GM18511 (cell line): ENCODE data around the gene ANTXR1.

Experiments used
- ATAC-seq: cut with Tn5 transposase; IDR thresholded peaks from one replicate; pipeline ENCODE4 v1.9.1; 2021; ENCODE audit warnings: mild to moderate bottlenecking, moderate library complexity; ENCODE audit not compliant: unreplicated experiment

The ANTXR1 gene

DNA sequence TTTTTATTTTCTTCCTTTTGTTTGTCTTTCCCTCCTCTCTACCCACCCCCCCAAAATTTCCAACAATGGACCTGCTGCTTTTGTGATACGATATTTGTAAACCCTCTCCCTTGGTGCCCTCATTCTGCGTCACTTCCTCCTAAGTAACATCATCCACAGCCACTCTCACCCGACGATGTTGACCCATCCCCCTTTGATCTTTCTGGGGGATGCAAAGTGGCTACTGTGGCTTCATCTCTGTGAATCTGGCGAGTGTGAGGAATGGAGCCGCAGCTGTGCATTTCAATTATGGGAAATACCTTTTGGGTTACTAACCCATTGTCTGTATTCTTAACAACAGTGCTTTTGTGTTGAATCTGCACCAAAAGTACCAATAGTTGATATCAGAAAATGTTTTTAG lies 19.4 kb downstream of the ANTXR1 start:
- ATAC-seq = no peak

GRCh38 chr2:69033461-69034095 lies 20.6 kb downstream of the ANTXR1 start:
- no peak for ATAC-seq

DNA sequence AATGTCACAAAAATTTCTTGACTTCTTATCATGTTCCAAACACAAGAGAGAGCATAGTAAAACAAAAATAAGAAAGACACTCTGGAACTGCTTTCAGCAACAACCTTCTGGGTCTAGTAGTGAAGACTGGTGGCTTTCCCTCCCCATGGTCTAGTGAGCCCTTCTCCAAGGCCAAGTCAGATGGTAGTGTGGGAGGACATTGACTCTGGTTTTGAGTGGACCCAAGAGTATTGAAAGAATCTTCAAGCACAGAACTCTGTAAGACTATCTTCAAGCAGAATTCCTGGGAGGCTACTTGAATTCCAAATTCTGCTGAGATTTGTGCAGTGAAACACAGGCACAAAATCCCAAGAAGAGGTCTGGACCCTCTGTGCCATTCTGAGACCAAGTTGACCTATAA lies 21.1 kb downstream of the ANTXR1 start:
- no peak for ATAC-seq

GRCh38 chr2:69034845-69035244 lies 21.9 kb downstream of the ANTXR1 start:
- no peak for ATAC-seq

DNA sequence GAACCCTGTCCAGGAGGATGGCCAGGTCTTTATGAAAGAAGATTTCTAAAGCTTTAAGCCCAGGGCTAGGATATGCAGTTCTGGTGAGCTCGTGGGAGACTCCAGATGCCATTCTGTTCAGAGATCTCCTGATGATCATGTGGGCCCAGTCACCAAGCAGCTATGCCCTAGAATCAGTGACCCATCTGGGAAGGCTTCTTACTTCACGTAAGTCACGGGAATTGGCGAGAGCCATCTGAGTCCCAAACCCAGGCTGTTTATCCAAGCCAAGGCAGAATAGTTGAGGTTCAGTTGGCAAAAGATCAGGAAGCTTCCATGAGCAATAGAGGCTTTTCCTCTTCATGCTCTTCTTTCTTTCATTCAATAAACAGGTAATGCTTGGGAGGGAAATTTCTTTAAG lies 23.9 kb downstream of the ANTXR1 start:
- ATAC-seq = no peak

DNA sequence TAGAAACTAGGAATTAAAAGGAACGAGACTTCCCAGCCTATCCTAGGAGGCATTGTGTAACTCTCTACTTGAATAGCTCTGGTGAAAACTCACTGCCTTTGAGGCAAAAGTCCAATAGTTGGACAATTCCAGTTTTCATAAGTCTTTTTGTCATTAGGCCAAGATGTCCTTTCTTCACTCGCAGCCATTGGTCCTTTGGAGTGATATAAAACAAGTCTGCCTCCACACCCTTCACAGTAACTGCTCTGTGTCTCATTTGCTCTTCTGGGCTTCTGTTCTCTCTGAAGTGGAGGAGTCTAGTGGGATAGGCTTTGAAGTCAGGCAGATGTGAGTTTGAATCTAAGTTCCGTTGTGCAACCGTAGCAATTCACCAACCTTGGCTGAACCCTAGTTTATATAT lies 28.2 kb downstream of the ANTXR1 start:
- no peak for ATAC-seq

GRCh38 chr2:69043736-69044400 lies 30.9 kb downstream of the ANTXR1 start:
- ATAC-seq = no peak

- ATAC-seq = no peak
These were observed 33.3 kb downstream of the ANTXR1 start for GRCh38 chr2:69046221-69046662.

GRCh38 chr2:69047625-69048145 lies 34.7 kb downstream of the ANTXR1 start:
- ATAC-seq = no peak

DNA sequence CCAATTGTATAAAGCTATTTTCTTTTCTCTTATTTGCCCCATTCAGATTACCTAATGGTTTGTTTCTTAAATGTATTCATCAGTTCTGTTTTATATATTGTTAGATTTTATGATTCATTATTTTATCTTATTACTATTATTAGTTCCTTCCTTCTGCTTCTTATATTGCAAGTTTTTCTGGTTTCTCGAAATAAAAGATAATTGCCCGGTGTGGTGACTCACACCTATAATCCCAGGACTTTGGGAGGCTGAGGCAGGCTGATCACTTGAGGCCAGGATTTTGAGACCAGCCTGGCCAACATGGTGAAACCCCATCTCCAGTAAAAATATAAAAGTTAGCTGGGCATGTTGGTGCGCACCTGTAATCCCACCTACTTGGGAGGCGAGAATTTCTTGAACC lies 37.8 kb downstream of the ANTXR1 start:
- ATAC-seq = no peak

GRCh38 chr2:69053416-69053965 lies 40.5 kb downstream of the ANTXR1 start:
- no peak for ATAC-seq

DNA sequence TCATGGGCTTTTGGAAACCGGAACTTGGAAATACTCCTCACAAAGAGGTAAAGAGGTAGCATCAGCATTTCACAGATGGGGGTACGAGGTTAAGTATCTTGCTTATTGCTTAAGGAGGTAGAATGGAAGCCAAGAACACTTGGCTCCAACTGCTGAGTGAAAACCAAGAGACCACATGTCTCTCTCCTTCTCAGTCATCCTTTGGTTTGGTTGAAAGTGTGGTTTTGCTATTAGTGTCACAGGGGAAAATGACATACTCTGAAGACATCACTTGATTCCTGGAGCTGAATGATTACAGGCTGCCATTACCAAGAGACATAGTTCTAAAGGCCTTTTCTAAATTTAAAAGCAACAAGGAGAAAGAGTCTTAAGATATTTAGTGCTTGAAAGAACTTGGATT lies 41.5 kb downstream of the ANTXR1 start:
- ATAC-seq = peak; percentile 81

GRCh38 chr2:69055688-69056470 lies 42.9 kb downstream of the ANTXR1 start:
- ATAC-seq = no peak

- ATAC-seq = no peak
These were observed 44.7 kb downstream of the ANTXR1 start for GRCh38 chr2:69057660-69058059.

DNA sequence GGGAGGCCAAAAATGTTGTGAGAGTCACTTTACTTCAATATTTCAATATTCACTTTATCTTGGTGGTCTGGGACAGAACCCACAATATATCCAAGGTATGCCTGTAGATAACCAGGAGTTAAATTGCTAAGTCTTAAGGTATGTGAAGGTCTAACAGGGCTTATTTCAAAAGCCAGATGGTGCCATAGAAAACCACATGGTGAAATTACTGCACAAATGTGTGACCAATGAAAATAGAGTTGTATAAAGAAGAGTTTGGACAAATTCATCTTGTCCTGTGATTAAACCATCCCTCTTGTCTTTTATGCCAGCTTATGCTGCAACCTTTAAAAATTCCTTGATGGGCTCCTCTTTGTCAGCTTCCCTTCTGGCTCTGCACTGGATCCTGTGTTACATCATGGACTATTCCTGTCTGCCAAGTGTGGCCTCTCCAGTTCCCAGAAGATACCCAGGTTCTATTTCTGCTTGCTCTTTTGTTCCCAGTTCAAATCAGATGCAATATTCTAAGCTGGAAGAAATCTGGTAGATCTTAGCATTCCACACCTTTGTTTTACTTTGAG lies 46.8 kb downstream of the ANTXR1 start:
- no peak for ATAC-seq

DNA sequence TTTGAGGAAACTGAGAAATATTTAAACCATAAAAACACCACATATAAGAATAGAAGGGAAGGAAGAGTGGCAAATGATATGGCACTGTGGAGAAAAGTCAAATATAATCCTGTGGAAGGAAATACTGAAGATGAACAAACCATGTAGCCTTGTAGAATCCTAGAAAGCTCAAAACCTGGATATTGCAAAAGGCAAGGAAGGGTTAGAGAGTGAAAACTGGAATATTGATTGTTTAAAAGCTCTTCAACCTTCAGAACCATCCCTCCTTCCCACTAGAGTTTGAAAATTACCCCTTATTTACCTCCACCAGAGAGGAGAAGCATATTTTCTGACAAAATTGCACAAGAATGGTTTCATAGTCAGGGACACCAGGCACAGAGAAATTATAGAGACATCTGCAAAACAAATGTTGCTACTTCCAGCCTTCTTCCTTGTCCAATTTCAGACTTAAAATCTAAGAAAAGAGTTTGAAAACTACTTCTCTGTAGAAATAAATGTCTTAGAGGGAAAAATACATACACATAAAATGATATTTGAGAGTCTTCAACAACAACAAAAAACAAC lies 48.0 kb downstream of the ANTXR1 start:
- no peak for ATAC-seq

- ATAC-seq = no peak
These were observed 48.5 kb downstream of the ANTXR1 start for GRCh38 chr2:69061525-69061924.

DNA sequence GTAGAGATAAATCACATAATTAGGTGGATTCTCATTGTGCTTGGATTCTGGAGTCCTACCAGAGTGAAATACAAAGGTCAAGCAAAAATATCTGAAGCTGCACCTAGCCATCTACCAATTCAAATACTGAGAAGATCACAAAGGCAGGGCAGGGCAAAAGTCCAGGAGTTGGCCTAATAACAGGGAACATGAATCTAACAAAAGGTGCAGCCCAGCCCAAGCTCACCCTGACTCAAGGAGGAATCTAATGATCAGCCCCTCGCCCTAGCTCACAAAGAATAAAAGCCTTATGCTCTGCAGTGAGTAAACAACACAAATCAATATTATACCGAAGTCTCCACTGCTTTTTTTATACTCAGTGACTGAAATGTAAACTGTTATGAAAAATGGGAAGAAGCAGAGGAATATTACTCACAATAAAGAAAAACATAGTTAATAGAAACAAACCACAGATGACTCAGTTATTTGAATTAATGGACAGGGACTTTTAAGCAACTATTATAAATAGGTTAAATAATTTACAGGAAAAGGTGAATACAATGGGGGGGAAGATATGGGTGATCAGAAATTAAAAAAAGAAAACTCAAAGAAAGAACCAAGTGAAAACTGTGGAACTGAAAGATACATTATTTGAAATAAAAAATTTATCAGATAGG lies 49.5 kb downstream of the ANTXR1 start:
- no peak for ATAC-seq

GRCh38 chr2:69065735-69066336 lies 52.9 kb downstream of the ANTXR1 start:
- no peak for ATAC-seq
